SK-N-SH treated with all-trans-retinoic acid at 6 μM for 48 hours (cell line): ENCODE measurements around the gene DHX58.

Experiments
- ATAC-seq: fragments of 200-7000 bp; cut with Tn5 transposase; 3 replicates; pipeline ENCODE4 v1.9.1; 2020; ENCODE audit warnings: mild to moderate bottlenecking, moderate library complexity
- ARNTL ChIP-seq: fragments of 450-650 bp; formaldehyde crosslinking; IDR thresholded peaks from 2 replicates; pipeline ENCODE4 v1.5.0; 2020; ENCODE audit warnings: low read depth, mild to moderate bottlenecking, moderate library complexity, borderline replicate concordance
- BACH2 ChIP-seq: fragments of 250-450 bp; sonication (Bioruptor Pico); IDR thresholded peaks from 2 replicates; pipeline ENCODE4 v1.9.0; 2021; ENCODE audit warnings: mild to moderate bottlenecking, borderline replicate concordance
- CSDC2 ChIP-seq: fragments of 250-450 bp; sonication (Bioruptor Pico); IDR thresholded peaks from 2 replicates; pipeline ENCODE4 v1.5.0; 2020; ENCODE audit warnings: mild to moderate bottlenecking, moderate library complexity
- ESRRG ChIP-seq: fragments of 250-450 bp; sonication (Bioruptor Pico); IDR thresholded peaks from 2 replicates; pipeline ENCODE4 v1.6.1; 2021; ENCODE audit warnings: mild to moderate bottlenecking
- GLIS3 ChIP-seq: fragments of 250-450 bp; sonication (Bioruptor Pico); IDR thresholded peaks from 2 replicates; pipeline ENCODE4 v1.5.0; 2020; ENCODE audit warnings: mild to moderate bottlenecking, moderate library complexity
- ISL1 ChIP-seq: fragments of 250-450 bp; sonication (Bioruptor Pico); IDR thresholded peaks from 2 replicates; pipeline ENCODE4 v2.1.2; 2022; ENCODE audit warnings: mild to moderate bottlenecking, moderate library complexity
- OSR1 ChIP-seq: fragments of 250-450 bp; sonication (Bioruptor Pico); IDR thresholded peaks from 2 replicates; pipeline ENCODE4 v1.8.0; 2022; ENCODE audit warnings: moderate library complexity, mild to moderate bottlenecking, inconsistent platforms
- PPARA ChIP-seq: fragments of 250-450 bp; sonication (Bioruptor Pico); IDR thresholded peaks from 2 replicates; pipeline ENCODE4 v1.5.0; 2020; ENCODE audit warnings: mild to moderate bottlenecking, borderline replicate concordance
- RARB ChIP-seq: fragments of 250-450 bp; sonication (Bioruptor Pico); IDR thresholded peaks from 2 replicates; pipeline ENCODE4 v1.8.0; 2021; ENCODE audit warnings: mild to moderate bottlenecking, moderate library complexity
- SNAI2 ChIP-seq: fragments of 250-450 bp; sonication (Bioruptor Pico); IDR thresholded peaks from 2 replicates; pipeline ENCODE4 v1.5.0; 2020; ENCODE audit warnings: mild to moderate bottlenecking, moderate library complexity
- TCF4 ChIP-seq: fragments of 250-450 bp; sonication (Bioruptor Pico); IDR thresholded peaks from 2 replicates; pipeline ENCODE4 v1.8.0; 2021; ENCODE audit warnings: mild to moderate bottlenecking, moderate library complexity, borderline replicate concordance
- TOX ChIP-seq: fragments of 250-450 bp; sonication (Bioruptor Pico); IDR thresholded peaks from 2 replicates; pipeline ENCODE4 v1.8.0; 2021; ENCODE audit warnings: mild to moderate bottlenecking, moderate library complexity, borderline replicate concordance
- ZC3H10 ChIP-seq: fragments of 250-450 bp; sonication (Bioruptor Pico); IDR thresholded peaks from 2 replicates; pipeline ENCODE4 v1.5.1; 2021; ENCODE audit warnings: mild to moderate bottlenecking, moderate library complexity
- ZFP3 ChIP-seq: fragments of 250-450 bp; sonication (Bioruptor Pico); IDR thresholded peaks from 2 replicates; pipeline ENCODE4 v1.5.0; 2020; ENCODE audit warnings: mild to moderate bottlenecking, moderate library complexity
- ZFP30 ChIP-seq: fragments of 450-650 bp; formaldehyde crosslinking; IDR thresholded peaks from 2 replicates; pipeline ENCODE4 v1.5.0; 2022; ENCODE audit warnings: mild to moderate bottlenecking, moderate library complexity
- ZNF565 ChIP-seq: fragments of 450-650 bp; formaldehyde crosslinking; conservative IDR thresholded peaks from 2 replicates; pipeline ENCODE4 v1.5.0; 2020; ENCODE audit warnings: low read depth, mild to moderate bottlenecking, moderate library complexity
- ZNF8 ChIP-seq: fragments of 450-650 bp; formaldehyde crosslinking; IDR thresholded peaks from 2 replicates; pipeline ENCODE4 v1.5.0; 2020; ENCODE audit warnings: mild to moderate bottlenecking, moderate library complexity
- TF ChIP-seq, protein P1 (sequence below): fragments of 250-450 bp; sonication (Bioruptor Pico); IDR thresholded peaks from 2 replicates; pipeline ENCODE4 v1.5.0; 2020; ENCODE audit warnings: mild to moderate bottlenecking, moderate library complexity
- TF ChIP-seq, protein P2 (sequence below): fragments of 250-450 bp; sonication (Bioruptor Pico); IDR thresholded peaks from 2 replicates; pipeline ENCODE4 v1.5.1; 2021; ENCODE audit warnings: mild to moderate bottlenecking, moderate library complexity
- TF ChIP-seq, protein P3 (sequence below): fragments of 250-450 bp; sonication (Bioruptor Pico); IDR thresholded peaks from 2 replicates; pipeline ENCODE4 v1.8.0; 2021; ENCODE audit warnings: low read depth, mild to moderate bottlenecking, moderate library complexity, borderline replicate concordance
- TF ChIP-seq, protein P4 (sequence below): fragments of 250-450 bp; sonication (Bioruptor Pico); IDR thresholded peaks from 2 replicates; pipeline ENCODE4 v1.8.0; 2020; ENCODE audit warnings: mild to moderate bottlenecking, moderate library complexity, borderline replicate concordance
- TF ChIP-seq, protein P5 (sequence below): fragments of 250-450 bp; sonication (Bioruptor Pico); IDR thresholded peaks from 2 replicates; pipeline ENCODE4 v1.5.1; 2020; ENCODE audit warnings: low read depth, mild to moderate bottlenecking, moderate library complexity

DHX58 gene

DNA sequence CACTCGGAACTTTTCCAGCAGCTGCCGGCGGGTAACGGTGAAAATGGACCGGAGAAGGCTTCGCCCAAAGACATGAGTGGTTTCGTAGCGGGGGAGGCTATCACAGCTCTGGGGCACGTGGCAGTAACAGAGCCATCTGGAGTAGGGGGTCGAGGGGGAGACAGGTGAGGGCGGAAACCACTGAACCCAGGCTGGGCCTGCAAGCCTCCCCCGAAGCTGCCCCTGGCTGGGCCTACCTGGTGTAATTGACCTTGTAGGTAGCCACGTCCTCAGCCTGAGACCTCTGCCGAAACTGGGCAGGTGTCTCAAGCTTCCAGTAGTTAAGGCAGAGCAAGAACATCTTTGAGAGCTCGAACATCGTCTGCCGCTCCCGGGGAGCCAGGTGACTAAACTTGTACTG lies 6.8 kb upstream of the DHX58 start (continued):
- TF ChIP-seq, protein P1, sequence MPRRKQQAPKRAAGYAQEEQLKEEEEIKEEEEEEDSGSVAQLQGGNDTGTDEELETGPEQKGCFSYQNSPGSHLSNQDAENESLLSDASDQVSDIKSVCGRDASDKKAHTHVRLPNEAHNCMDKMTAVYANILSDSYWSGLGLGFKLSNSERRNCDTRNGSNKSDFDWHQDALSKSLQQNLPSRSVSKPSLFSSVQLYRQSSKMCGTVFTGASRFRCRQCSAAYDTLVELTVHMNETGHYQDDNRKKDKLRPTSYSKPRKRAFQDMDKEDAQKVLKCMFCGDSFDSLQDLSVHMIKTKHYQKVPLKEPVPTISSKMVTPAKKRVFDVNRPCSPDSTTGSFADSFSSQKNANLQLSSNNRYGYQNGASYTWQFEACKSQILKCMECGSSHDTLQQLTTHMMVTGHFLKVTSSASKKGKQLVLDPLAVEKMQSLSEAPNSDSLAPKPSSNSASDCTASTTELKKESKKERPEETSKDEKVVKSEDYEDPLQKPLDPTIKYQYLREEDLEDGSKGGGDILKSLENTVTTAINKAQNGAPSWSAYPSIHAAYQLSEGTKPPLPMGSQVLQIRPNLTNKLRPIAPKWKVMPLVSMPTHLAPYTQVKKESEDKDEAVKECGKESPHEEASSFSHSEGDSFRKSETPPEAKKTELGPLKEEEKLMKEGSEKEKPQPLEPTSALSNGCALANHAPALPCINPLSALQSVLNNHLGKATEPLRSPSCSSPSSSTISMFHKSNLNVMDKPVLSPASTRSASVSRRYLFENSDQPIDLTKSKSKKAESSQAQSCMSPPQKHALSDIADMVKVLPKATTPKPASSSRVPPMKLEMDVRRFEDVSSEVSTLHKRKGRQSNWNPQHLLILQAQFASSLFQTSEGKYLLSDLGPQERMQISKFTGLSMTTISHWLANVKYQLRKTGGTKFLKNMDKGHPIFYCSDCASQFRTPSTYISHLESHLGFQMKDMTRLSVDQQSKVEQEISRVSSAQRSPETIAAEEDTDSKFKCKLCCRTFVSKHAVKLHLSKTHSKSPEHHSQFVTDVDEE (CRISPR knock-in tag) = no peak
- no peak for TF ChIP-seq ARNTL (CRISPR knock-in tag)
- TF ChIP-seq, protein P2, sequence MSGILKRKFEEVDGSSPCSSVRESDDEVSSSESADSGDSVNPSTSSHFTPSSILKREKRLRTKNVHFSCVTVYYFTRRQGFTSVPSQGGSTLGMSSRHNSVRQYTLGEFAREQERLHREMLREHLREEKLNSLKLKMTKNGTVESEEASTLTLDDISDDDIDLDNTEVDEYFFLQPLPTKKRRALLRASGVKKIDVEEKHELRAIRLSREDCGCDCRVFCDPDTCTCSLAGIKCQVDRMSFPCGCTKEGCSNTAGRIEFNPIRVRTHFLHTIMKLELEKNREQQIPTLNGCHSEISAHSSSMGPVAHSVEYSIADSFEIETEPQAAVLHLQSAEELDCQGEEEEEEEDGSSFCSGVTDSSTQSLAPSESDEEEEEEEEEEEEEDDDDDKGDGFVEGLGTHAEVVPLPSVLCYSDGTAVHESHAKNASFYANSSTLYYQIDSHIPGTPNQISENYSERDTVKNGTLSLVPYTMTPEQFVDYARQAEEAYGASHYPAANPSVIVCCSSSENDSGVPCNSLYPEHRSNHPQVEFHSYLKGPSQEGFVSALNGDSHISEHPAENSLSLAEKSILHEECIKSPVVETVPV (CRISPR knock-in tag) = no peak
- no peak for TF ChIP-seq ISL1 (CRISPR knock-in tag)

DNA sequence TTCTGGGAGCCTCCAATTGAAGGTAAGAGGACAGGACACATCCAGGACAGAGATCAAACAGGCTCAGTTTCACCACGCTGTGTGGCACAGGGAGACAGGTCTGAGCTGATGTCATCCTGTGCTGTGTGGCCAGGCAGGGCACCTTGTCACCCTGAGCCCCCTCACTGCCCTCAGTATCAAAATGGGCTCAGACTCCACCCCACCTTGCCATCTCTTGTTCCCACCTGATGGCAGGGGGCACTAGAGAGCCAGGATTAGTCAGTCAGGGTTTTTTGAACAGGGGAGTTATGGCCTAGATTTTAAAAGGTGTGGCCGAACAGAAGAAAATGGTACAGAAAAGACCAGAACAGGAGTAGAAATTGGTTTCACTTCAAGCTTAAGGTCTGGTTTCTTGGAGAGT lies 6.0 kb upstream of the DHX58 start:
- no peak for ATAC-seq
- TF ChIP-seq, protein P3, sequence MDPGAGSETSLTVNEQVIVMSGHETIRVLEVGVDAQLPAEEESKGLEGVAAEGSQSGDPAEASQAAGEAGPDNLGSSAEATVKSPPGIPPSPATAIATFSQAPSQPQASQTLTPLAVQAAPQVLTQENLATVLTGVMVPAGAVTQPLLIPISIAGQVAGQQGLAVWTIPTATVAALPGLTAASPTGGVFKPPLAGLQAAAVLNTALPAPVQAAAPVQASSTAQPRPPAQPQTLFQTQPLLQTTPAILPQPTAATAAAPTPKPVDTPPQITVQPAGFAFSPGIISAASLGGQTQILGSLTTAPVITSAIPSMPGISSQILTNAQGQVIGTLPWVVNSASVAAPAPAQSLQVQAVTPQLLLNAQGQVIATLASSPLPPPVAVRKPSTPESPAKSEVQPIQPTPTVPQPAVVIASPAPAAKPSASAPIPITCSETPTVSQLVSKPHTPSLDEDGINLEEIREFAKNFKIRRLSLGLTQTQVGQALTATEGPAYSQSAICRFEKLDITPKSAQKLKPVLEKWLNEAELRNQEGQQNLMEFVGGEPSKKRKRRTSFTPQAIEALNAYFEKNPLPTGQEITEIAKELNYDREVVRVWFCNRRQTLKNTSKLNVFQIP (CRISPR knock-in tag) = no peak
- TF ChIP-seq ARNTL (CRISPR knock-in tag) = no peak
- TF ChIP-seq ZC3H10 (CRISPR knock-in tag) = no peak
- TF ChIP-seq BACH2 (CRISPR knock-in tag) = no peak
- TF ChIP-seq, protein P2 (CRISPR knock-in tag) = no peak
- TF ChIP-seq, protein P4, sequence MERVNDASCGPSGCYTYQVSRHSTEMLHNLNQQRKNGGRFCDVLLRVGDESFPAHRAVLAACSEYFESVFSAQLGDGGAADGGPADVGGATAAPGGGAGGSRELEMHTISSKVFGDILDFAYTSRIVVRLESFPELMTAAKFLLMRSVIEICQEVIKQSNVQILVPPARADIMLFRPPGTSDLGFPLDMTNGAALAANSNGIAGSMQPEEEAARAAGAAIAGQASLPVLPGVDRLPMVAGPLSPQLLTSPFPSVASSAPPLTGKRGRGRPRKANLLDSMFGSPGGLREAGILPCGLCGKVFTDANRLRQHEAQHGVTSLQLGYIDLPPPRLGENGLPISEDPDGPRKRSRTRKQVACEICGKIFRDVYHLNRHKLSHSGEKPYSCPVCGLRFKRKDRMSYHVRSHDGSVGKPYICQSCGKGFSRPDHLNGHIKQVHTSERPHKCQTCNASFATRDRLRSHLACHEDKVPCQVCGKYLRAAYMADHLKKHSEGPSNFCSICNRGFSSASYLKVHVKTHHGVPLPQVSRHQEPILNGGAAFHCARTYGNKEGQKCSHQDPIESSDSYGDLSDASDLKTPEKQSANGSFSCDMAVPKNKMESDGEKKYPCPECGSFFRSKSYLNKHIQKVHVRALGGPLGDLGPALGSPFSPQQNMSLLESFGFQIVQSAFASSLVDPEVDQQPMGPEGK (CRISPR knock-in tag) = no peak
- TF ChIP-seq ZFP30 (CRISPR knock-in tag) = no peak
- TF ChIP-seq RARB (CRISPR knock-in tag) = no peak
- no peak for TF ChIP-seq CSDC2 (CRISPR knock-in tag)
- TF ChIP-seq ISL1 (CRISPR knock-in tag) = no peak
- TF ChIP-seq PPARA (CRISPR knock-in tag) = no peak
- no peak for TF ChIP-seq ZNF8 (CRISPR knock-in tag)
- TF ChIP-seq, protein P5, sequence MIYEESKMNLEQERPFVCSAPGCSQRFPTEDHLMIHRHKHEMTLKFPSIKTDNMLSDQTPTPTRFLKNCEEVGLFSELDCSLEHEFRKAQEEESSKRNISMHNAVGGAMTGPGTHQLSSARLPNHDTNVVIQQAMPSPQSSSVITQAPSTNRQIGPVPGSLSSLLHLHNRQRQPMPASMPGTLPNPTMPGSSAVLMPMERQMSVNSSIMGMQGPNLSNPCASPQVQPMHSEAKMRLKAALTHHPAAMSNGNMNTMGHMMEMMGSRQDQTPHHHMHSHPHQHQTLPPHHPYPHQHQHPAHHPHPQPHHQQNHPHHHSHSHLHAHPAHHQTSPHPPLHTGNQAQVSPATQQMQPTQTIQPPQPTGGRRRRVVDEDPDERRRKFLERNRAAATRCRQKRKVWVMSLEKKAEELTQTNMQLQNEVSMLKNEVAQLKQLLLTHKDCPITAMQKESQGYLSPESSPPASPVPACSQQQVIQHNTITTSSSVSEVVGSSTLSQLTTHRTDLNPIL = no peak
- TF ChIP-seq SNAI2 (CRISPR knock-in tag) = no peak
- no peak for TF ChIP-seq GLIS3 (CRISPR knock-in tag)
- TF ChIP-seq ZFP3 (CRISPR knock-in tag) = no peak
- TF ChIP-seq ESRRG (CRISPR knock-in tag) = no peak
- no peak for TF ChIP-seq OSR1 (CRISPR knock-in tag)
- no peak for TF ChIP-seq ZNF565 (CRISPR knock-in tag)

DNA sequence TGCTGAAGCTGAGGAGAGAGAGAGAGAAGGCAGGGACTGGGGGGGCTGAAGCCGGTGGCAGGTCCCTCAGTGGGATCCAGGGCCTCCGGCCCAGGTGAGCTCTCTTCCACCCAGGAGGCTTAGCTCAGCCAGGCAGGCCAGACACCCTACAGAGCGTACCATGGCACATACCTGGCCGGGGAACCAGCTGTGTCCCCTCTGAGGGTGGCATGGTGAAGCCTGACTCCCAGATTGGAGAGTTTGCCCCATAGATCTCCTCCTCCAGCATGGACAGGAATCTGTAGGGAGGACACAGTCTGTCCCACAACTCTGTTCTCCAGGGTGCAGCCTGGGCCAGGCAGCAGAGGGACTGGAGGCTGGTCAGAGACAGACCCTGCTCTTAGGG lies 5.6 kb upstream of the DHX58 start:
- no peak for ATAC-seq
- TF ChIP-seq RARB (CRISPR knock-in tag) (no peak), OSR1 (CRISPR knock-in tag) (no peak), ISL1 (CRISPR knock-in tag) (no peak), TOX (no peak), TCF4 (CRISPR knock-in tag) (no peak), CSDC2 (CRISPR knock-in tag) (no peak)
- TF ChIP-seq, protein P3 (CRISPR knock-in tag) = no peak
